ENCODE measurements around the gene PRRC2C.
"Not testable (repeated sequence)": the region's sequence is repeated elsewhere in the genome, so short reads cannot be mapped to it uniquely, and the experiment has no call there.

- not testable (repeated sequence) for TF ChIP-seq CTCF (conservative IDR thresholded peaks at IDR 0.05); EZH2 (IDR thresholded peaks at IDR 0.05; ENCODE audit: low read depth)
Observed at GRCh38 chr1:171553960-171554359, 68.6 kb downstream of the PRRC2C start.

Measured in PC-9 (cell line).